Activated CD8-positive, alpha-beta memory T cell treated with anti-CD3 and anti-CD28 coated beads for 24 hours (primary cell): Measurements from ENCODE around the gene RYR2.

ENCODE experiments used
- DNase-seq: peaks from one replicate; pipeline ENCODE4 v3.0.0-alpha.2; 2020

RYR2 gene

GRCh38 chr1:237041795-237042525, at the start of gene RYR2:
RYR2 (plus strand) TSS chr1:237042184; CDS start chr1:237042522, 338 bp downstream.
- no peak for DNase-seq

DNA sequence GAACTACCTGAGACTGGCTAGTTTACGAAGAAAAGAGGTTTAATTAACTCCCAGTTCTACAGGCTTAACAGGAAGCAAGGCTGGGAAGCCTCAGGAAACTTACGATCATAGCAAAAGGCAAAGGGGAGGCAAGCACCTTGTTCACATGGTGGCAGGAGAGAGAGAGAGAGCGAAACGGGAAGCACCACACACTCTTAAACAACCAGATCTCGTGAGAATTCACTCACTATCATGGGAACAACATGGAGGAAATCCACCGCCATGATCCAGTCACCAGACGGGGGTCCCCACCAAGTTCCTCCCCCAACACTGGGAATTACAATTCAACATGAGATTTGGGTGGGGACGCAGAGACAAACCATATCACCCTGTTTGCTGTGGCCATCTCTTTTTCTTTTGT, 49.5 kb upstream of the RYR2 start:
- DNase-seq, result no peak

DNA sequence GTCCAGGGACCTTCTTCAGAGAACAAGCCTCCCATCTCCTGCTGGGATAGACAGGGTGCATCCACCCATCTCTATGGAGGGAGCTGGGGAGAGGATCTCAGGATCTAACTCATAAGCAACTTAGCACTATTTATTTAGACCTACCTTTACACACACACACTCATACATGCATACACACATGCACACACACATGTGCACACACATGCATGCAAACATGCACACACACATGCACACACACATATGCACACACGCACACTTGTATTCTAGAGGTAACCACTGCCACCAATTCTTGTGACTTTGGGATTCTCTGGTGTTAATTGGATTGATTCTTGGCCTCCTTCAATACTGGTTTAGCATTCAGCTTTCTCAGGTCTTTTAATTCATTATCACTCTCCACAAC, 47.5 kb upstream of the RYR2 start:
- DNase-seq, result no peak

GRCh38 chr1:236997361-236997760, 44.6 kb upstream of the RYR2 start:
- no peak for DNase-seq

- no peak for DNase-seq
These were observed 44.1 kb upstream of the RYR2 start for GRCh38 chr1:236997882-236998281.

GRCh38 chr1:236998546-236998945, 43.4 kb upstream of the RYR2 start:
- DNase-seq, result no peak

GRCh38 chr1:237000191-237000590, 41.8 kb upstream of the RYR2 start:
- no peak for DNase-seq

DNA sequence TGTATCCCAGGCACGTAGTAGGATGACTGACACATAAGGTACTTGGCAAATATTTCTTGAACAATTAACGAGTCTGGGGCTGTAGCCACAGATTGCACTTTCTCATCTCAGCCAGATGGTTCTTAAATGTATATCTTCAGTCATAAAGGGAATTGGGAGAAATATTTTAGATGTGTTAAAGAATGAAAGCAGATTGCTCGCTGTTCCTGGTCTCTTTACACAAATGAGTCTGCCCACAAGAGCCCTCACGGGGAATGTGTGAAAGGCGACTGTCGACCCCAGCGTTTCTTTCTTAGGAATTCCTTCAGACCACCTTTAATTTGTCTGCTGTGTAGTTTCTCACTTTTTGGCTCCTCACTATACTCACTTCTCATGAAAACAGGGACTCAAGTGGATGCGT, 38.5 kb upstream of the RYR2 start:
- DNase-seq, result no peak

- DNase-seq, result no peak
These were observed 37.9 kb upstream of the RYR2 start, which contains the start of gene MT1HL1 for GRCh38 chr1:237004116-237004515. MT1HL1 (minus strand) TSS chr1:237004441; CDS start chr1:237004372, 69 bp downstream.

DNA sequence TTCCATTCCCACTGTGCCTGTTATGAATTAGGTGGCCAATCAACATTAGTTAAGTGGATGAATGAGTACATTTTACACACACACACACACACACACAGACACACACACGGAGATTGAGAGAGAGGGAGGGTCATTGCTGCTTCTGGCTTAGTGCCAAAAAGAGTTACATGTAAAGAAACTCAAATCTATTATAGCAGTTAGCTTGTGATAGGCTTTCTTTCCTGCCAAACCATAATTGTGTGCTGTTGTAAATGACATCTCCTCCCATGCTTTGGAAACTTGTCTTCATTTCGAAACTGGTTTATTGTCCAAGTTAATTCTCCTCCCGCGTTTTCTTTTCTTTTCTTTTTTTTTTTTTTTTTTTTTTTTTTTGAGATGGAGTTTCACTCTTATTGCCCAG, 36.3 kb upstream of the RYR2 start:
- DNase-seq, result no peak

DNA sequence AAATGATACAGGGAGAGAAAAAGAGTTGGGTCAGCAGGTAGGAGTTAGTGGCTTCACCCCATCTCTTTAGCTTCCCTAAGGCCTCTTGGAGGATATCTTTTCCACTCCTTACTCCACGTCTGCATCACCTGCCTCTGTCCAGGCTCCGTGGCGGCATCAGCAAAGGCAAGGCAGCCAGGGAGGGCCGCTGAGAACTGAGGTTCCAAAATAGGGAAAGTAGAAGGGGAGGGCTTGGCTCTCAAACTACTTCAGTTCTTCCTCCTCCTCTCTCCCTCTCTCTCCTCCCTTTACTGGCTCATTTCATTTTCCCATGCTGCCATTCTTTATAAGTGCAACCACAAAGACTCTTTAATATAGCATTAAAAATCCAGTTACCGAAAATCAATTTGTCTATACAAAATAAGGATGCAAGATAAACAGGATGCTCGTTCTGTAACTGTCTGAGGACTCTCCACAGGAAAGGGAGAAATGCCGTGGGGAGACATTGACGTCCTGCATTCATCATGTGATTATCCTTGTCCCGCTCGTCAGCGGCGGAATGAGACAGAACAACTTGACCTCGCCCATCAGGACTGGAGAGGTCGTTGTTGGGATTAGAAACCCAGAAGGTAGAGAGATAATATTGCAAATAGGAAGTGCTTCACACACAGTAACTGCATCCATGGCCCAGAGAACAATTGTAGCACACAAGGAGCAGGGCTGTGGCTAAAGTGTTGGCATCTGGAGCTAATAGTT, 34.7 kb upstream of the RYR2 start:
- DNase-seq, result no peak

DNA sequence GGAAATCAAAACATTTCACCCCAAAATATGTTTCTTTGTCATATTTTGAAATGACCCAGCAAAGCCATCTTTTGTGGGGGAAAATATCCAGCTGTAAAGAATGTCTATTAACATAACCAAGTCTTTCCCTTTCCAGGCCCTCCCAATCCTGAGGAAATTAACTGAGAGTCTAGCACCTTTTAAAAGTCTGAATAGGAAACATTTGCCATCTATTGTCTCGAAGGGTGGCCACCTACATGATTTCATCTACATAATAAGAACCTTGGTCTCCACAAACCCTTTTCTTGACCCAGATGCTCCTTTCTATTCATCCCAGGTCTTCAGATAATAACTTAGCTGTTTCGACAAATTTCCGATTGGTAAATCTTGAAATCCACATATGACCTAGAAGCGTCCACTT, 32.4 kb upstream of the RYR2 start:
- no peak for DNase-seq

- no peak for DNase-seq
These were observed 30.6 kb upstream of the RYR2 start for GRCh38 chr1:237011432-237011831.

- no peak for DNase-seq
These were observed 29.6 kb upstream of the RYR2 start for GRCh38 chr1:237012361-237012760.

GRCh38 chr1:237012788-237013383, 29.1 kb upstream of the RYR2 start:
- DNase-seq, result no peak

GRCh38 chr1:237013608-237014007, 28.4 kb upstream of the RYR2 start:
- no peak for DNase-seq

DNA sequence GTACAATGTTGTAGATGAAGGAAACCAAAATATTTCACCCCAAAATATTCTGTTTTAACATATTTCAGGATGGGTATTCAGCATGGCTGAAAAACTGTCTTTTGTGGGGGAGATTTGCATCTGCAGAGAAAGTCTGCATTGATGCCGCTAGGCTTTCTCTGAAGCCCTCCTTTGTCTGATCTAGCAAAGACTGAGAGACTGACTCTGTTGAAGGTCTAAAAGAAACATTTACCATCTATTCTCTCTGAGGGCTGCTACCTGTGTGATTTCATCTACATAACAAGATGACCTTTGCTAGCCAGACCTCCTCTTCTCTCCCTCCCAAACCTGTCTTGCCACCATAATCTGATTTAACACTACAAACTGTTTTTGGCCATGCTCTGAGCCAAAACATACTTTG, 25.4 kb upstream of the RYR2 start:
- no peak for DNase-seq

DNA sequence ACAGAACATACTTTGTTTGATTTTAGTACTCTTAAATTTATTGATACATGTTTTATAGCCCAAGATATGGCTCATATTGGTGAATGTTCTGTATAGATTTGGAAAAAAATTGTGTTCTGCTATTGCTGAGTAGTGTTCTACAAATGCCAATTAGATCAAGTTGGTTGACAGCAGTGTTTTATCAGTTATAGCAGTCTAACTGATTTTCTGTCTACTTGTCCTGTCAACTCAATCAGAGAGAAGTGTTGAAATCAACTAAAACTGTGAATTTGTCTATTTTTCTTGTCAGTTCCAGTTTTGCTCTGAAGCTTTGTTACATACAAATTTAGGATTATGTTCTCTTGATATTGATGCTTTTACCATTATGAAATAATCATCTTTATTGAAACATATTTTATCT, 23.1 kb upstream of the RYR2 start:
- no peak for DNase-seq

DNA sequence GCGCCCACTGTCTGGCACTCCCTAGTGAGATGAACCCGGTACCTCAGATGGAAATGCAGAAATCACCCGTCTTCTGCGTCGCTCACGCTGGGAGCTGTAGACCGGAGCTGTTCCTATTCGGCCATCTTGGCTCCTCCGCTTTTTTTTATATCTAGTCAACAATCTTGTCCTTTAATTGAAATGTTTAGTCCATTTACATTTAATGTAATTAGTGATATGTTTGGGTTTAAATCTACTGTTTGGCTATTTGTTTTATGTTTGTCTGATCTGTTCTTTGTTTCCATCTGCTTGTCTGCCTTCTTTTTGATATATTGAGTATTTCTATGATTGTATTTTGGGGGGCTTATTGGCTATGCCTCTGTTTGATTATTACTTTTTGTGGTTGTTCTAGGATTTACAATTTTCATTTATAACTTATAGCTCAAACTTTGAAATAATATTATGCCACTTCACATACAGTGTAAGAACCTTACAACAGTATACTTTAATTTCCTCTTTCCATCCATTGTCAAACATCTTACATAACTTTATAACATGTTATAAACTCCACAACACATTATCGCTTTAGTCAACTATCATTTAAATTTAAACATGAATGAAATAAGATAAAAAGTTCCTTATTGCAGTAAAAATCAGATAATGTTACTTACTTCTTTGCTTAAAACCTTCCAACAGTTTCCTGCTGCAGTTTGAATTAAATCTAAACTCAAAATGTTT, 16.5 kb upstream of the RYR2 start:
- DNase-seq, result no peak

GRCh38 chr1:237029240-237029639, 12.7 kb upstream of the RYR2 start:
- no peak for DNase-seq

DNA sequence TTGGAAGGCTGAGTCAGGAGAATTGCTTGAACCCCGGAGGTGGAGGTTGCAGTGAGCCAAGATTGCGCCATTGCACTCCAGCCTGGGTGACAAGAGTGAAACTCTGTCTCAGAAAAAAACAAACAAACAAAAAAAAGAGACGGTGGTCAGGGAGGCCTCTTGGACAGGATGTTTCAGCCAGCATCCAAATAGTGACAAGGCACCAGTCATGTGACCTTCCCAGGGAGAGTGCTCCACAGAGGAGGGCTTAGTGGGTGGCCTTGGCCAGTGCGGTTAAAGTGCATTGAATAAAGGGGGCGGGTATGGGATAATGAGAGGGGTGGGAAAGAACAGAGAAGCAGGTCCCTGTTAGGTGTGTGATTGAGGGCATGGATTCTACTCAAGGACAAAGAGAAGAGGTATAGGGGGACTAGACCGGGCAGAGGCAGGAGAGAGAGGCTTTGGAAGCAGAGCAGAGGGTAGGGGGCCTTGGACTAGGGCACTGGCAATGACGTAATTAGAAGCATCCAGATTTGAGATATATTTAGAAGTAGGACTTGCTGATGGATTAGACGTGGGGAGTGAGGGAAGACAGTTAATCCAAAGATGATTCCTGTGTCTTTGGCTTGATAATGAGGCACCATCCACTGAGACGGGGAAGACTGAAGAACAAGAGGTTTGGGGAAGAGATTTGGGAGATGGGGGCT, 12.0 kb upstream of the RYR2 start:
- DNase-seq, result no peak

DNA sequence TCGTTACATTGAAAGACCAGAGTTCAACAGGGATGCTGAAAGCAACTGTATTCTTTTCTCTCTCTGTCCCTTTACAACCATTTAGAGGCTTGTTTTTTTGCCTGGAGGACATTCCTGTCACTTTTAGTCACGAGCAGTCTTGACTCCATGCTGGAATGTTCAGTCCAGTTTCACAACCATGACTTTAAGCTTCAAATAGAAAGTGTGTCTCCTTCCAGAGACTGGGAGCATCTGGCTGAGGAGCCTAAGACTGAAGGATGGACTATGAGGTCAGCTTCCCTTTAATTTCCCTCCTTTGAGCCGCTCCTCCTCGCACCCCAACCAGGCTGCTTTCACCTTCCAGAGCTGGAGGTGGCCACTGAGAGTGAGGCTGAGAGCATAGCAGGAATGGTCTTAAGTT, 10.5 kb upstream of the RYR2 start:
- no peak for DNase-seq

DNA sequence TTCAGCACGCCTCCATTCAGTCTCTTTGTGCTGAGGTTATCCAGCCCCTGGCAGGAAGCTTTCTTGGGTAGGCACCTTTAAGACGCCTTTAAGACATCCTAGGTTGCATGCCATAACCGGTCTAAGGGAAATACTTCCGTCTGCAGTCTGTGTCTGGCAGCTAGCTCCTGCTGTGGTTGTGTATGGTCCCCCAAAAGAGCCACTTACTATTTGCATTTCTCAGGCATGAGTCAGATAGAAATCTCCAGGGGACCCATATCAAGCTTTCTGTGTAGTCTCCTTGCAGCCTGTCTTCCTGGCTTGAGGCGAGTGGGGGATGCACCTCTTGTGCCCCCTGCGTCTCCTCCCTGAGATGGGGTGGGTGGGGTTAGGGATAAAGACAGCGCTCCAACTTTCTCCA, 10.0 kb upstream of the RYR2 start:
- DNase-seq, result no peak
